ENCODE measurements around the gene C19orf38. TPM values are rescaled to one million over a fixed set of nuclear protein-coding genes. Genes with fewer than 3 reads are reported as not detected.

The C19orf38 gene
- polyA plus RNA-seq, 1 donor from 2014 or later: not detected

DNA sequence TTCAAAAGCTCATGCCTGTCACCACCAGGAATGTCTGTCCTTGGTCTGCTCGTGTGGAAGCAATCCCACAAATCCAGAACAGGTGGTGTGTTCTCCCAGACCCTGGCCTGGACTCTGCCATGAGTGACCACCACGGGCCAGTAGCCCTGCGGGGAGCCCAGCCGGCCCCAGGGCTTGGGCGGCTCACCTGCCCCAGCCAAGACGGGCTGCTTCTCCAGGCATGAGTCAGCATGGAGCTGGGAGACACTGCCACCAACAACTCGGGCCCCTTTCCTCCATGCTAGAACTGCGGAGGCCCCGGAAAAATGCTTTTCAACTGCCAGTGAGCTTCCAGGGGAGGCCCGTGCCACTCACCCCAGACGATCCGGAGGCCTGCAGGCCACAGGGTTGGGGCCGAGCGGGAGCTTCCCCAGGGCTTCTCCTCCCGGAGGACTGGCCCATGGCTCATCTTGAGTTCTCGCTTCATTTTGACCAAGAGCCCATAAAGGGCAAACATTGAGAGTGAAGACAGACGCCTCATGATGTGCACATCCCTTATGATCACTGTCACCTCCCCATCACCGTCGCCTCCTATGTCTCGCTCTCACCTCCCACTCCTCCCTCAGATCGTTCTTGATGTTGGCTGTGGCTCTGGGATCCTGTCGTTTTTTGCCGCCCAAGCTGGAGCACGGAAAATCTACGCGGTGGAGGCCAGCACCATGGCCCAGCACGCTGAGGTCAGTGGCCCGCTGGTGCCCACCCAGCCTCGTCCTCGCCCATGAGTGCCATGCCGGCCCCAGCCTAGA lies 63.6 kb downstream of the C19orf38 start:
- no peaks in the 10 kb centered on the region for H3K9me3 ChIP-seq (ENCODE audit: low read length)
- H3K36me3 ChIP-seq (ENCODE audit: insufficient read depth, low read length): no peaks in the 10 kb centered on the region
- no peaks in the 10 kb centered on the region for H3K27me3 ChIP-seq (ENCODE audit: insufficient read depth, low read depth, low read length)
- H3F3A ChIP-seq (ENCODE audit: insufficient read depth, low read length, poor library complexity, severe bottlenecking): no peaks in the 10 kb centered on the region
- H3K27ac ChIP-seq (ENCODE audit: low read length): no peak overlapping the region
- TF ChIP-seq EP300 (conservative IDR thresholded peaks at IDR 0.05; ENCODE audit: poor library complexity, severe bottlenecking) (no peak), TAF1 (IDR thresholded peaks at IDR 0.05; ENCODE audit: low read depth) (no peak), CTCF (IDR thresholded peaks at IDR 0.05; ENCODE audit: poor library complexity, severe bottlenecking) (no peak), SMC3 (conservative IDR thresholded peaks at IDR 0.05; ENCODE audit: poor library complexity) (no peak), EZH2 (IDR thresholded peaks at IDR 0.05; ENCODE audit: borderline replicate concordance, insufficient read depth, low read length, poor library complexity, severe bottlenecking) (no peak), MXI1 (conservative IDR thresholded peaks at IDR 0.05; ENCODE audit: poor library complexity, severe bottlenecking) (no peak), RAD21 (conservative IDR thresholded peaks at IDR 0.05) (no peak), POLR2AphosphoS5 (IDR thresholded peaks at IDR 0.05) (no peak)
- TF ChIP-seq, protein P1, sequence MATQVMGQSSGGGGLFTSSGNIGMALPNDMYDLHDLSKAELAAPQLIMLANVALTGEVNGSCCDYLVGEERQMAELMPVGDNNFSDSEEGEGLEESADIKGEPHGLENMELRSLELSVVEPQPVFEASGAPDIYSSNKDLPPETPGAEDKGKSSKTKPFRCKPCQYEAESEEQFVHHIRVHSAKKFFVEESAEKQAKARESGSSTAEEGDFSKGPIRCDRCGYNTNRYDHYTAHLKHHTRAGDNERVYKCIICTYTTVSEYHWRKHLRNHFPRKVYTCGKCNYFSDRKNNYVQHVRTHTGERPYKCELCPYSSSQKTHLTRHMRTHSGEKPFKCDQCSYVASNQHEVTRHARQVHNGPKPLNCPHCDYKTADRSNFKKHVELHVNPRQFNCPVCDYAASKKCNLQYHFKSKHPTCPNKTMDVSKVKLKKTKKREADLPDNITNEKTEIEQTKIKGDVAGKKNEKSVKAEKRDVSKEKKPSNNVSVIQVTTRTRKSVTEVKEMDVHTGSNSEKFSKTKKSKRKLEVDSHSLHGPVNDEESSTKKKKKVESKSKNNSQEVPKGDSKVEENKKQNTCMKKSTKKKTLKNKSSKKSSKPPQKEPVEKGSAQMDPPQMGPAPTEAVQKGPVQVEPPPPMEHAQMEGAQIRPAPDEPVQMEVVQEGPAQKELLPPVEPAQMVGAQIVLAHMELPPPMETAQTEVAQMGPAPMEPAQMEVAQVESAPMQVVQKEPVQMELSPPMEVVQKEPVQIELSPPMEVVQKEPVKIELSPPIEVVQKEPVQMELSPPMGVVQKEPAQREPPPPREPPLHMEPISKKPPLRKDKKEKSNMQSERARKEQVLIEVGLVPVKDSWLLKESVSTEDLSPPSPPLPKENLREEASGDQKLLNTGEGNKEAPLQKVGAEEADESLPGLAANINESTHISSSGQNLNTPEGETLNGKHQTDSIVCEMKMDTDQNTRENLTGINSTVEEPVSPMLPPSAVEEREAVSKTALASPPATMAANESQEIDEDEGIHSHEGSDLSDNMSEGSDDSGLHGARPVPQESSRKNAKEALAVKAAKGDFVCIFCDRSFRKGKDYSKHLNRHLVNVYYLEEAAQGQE (IDR thresholded peaks at IDR 0.05; ENCODE audit: borderline replicate concordance): no peak
- H3K9me2 ChIP-seq (ENCODE audit: insufficient read depth, low read length): no peaks in the 10 kb centered on the region
- H3K4me2 ChIP-seq (ENCODE audit: low read length): no peak overlapping the region
- H4K20me1 ChIP-seq (ENCODE audit: insufficient read depth): no peaks in the 10 kb centered on the region
- H3K79me2 ChIP-seq (replicated peaks; ENCODE audit: insufficient read depth, low read length): no peaks in the 10 kb centered on the region
- no peak overlapping the region for H3K9ac ChIP-seq (ENCODE audit: low read length)
- no peak overlapping the region for H3K4me3 ChIP-seq (ENCODE audit: low read length)
- H2AFZ ChIP-seq (ENCODE audit: low read depth, low read length): no peak overlapping the region

DNA sequence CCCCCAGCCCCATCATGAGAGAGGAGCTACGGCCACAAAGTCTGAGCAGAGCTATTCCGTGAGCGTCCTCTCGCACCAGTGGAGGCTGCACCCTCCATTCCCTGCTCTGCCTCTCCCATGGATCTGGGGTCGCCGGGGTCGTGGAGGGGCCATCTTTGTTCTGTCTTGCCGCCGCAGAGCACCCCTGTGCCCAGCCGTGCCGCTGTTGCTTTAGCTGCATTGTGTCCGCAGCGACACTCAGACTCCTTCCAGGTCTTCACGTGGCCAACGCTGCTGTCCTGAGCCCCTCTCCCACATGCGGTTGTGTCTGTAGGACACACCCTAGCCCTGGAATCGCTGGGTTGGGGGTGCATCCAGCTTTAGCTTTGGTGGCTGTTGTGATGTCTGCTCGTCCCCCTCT lies 64.4 kb downstream of the C19orf38 start:
- Histone ChIP-seq H3K36me3 (ENCODE audit: insufficient read depth, low read length) (no peaks in the 10 kb centered on the region), H3K9ac (ENCODE audit: low read length) (no peak overlapping the region), H3K4me3 (ENCODE audit: low read length) (no peak overlapping the region), H3K9me3 (ENCODE audit: low read length) (no peaks in the 10 kb centered on the region), H3K4me2 (ENCODE audit: low read length) (no peak overlapping the region), H3K9me2 (ENCODE audit: insufficient read depth, low read length) (no peaks in the 10 kb centered on the region), H3F3A (ENCODE audit: insufficient read depth, low read length, poor library complexity, severe bottlenecking) (no peaks in the 10 kb centered on the region), H3K27me3 (ENCODE audit: insufficient read depth, low read depth, low read length) (no peaks in the 10 kb centered on the region), H2AFZ (ENCODE audit: low read depth, low read length) (no peak overlapping the region), H3K27ac (ENCODE audit: low read length) (no peak overlapping the region), H3K79me2 (replicated peaks; ENCODE audit: insufficient read depth, low read length) (no peaks in the 10 kb centered on the region), H4K20me1 (ENCODE audit: insufficient read depth) (no peaks in the 10 kb centered on the region)
- TF ChIP-seq TAF1 (IDR thresholded peaks at IDR 0.05; ENCODE audit: low read depth) (no peak), MXI1 (conservative IDR thresholded peaks at IDR 0.05; ENCODE audit: poor library complexity, severe bottlenecking) (no peak), EZH2 (IDR thresholded peaks at IDR 0.05; ENCODE audit: borderline replicate concordance, insufficient read depth, low read length, poor library complexity, severe bottlenecking) (no peak), RAD21 (conservative IDR thresholded peaks at IDR 0.05) (no peak), EP300 (conservative IDR thresholded peaks at IDR 0.05; ENCODE audit: poor library complexity, severe bottlenecking) (no peak), CTCF (IDR thresholded peaks at IDR 0.05; ENCODE audit: poor library complexity, severe bottlenecking) (no peak), SMC3 (conservative IDR thresholded peaks at IDR 0.05; ENCODE audit: poor library complexity) (no peak), POLR2AphosphoS5 (IDR thresholded peaks at IDR 0.05) (no peak)
- TF ChIP-seq, protein P1 (IDR thresholded peaks at IDR 0.05; ENCODE audit: borderline replicate concordance): no peak

All from neural cell (in vitro differentiated cells).